WTC11 (cell line): ENCODE data around the gene LARP4B. TPM values are rescaled to one million over a fixed set of nuclear protein-coding genes. Genes with fewer than 3 reads are reported as not detected.
A peak's percentile ranks its signal among the peaks of the same experiment; 100 is the strongest.

Experiments used
- ATAC-seq: fragments of 200-7000 bp; cut with Tn5 transposase; 2 replicates; pipeline ENCODE4 v1.10.0; 2021; ENCODE audit warnings: mild to moderate bottlenecking, moderate library complexity
- CTCF ChIA-PET: fragments of 300-600 bp; sonication (Branson Sonifier 250); formaldehyde crosslinking; loops from one replicate; lab custom pipeline; 2021; ENCODE audit warnings: antibody characterized with exemption; lab: Charles Lee
- POLR2A ChIA-PET: fragments of 350-600 bp; sonication (Branson Sonifier 250); formaldehyde crosslinking; loops from one replicate; lab custom pipeline; 2021; ENCODE audit warnings: antibody characterized with exemption; lab: Charles Lee
- DNase-seq: peaks from one replicate; pipeline ENCODE4 v3.0.0; 2021; ENCODE audit warnings: low spot score
- H3K27ac Mint-ChIP-seq: 2 replicates; pipeline ENCODE4 v1.8.0; 2021; ENCODE audit warnings: mixed read lengths
- H3K27me3 Mint-ChIP-seq: 2 replicates; pipeline ENCODE4 v1.8.0; 2021; ENCODE audit warnings: low read depth, mild to moderate bottlenecking, moderate library complexity, mixed read lengths
- H3K36me3 Mint-ChIP-seq: 2 replicates; pipeline ENCODE4 v1.8.0; 2021; ENCODE audit warnings: mixed read lengths
- H3K4me1 Mint-ChIP-seq: 2 replicates; pipeline ENCODE4 v1.8.0; 2022; ENCODE audit warnings: mixed read lengths
- H3K4me3 Mint-ChIP-seq: 2 replicates; pipeline ENCODE4 v1.8.0; 2021; ENCODE audit warnings: mild to moderate bottlenecking, moderate library complexity, mixed read lengths
- H3K9me3 Mint-ChIP-seq: 2 replicates; pipeline ENCODE4 v1.8.0; 2021; ENCODE audit warnings: mixed read lengths
- ATF3 ChIP-seq: sonication (generic); formaldehyde crosslinking; conservative IDR thresholded peaks from 2 replicates; pipeline ENCODE4 v1.8.1; 2022; ENCODE audit warnings: mild to moderate bottlenecking, missing genetic modification reagents
- CDX4 ChIP-seq: fragments of 250-450 bp; sonication (Bioruptor Pico); IDR thresholded peaks from 2 replicates; pipeline ENCODE4 v1.9.0; 2021; ENCODE audit warnings: moderate library complexity, mild to moderate bottlenecking, inconsistent platforms, borderline replicate concordance
- ELF4 ChIP-seq: sonication (generic); formaldehyde crosslinking; IDR thresholded peaks from 2 replicates; pipeline ENCODE4 v1.8.1; 2022; ENCODE audit warnings: low read depth, mild to moderate bottlenecking, moderate library complexity, missing genetic modification reagents
- FOXP1 ChIP-seq: sonication (generic); formaldehyde crosslinking; IDR thresholded peaks from 2 replicates; pipeline ENCODE4 v1.8.0; 2022; ENCODE audit warnings: missing genetic modification reagents, mild to moderate bottlenecking, moderate library complexity, borderline replicate concordance
- JUN ChIP-seq: sonication (generic); formaldehyde crosslinking; IDR thresholded peaks from 2 replicates; pipeline ENCODE4 v1.8.0; 2023; ENCODE audit warnings: mild to moderate bottlenecking, missing genetic modification reagents
- MXD4 ChIP-seq: fragments of 250-450 bp; sonication (Bioruptor Pico); IDR thresholded peaks from 2 replicates; pipeline ENCODE4 v1.8.0; 2021; ENCODE audit warnings: mild to moderate bottlenecking, moderate library complexity, borderline replicate concordance
- NR1H2 ChIP-seq: sonication (generic); formaldehyde crosslinking; IDR thresholded peaks from 2 replicates; pipeline ENCODE4 v1.9.0; 2021; ENCODE audit warnings: mild to moderate bottlenecking, moderate library complexity, missing genetic modification reagents
- RELA ChIP-seq: sonication (generic); formaldehyde crosslinking; IDR thresholded peaks from 2 replicates; pipeline ENCODE4 v1.8.1; 2022; ENCODE audit warnings: missing genetic modification reagents, mild to moderate bottlenecking, borderline replicate concordance
- SMAD4 ChIP-seq: sonication (generic); formaldehyde crosslinking; IDR thresholded peaks from 2 replicates; pipeline ENCODE4 v1.8.0; 2022; ENCODE audit warnings: mild to moderate bottlenecking, missing genetic modification reagents
- SP1 ChIP-seq: sonication (generic); formaldehyde crosslinking; conservative IDR thresholded peaks from 2 replicates; pipeline ENCODE4 v1.8.1; 2022; ENCODE audit warnings: missing genetic modification reagents
- STAT6 ChIP-seq: sonication (generic); formaldehyde crosslinking; conservative IDR thresholded peaks from 2 replicates; pipeline ENCODE4 v1.8.1; 2023; ENCODE audit warnings: mild to moderate bottlenecking, low read depth, missing genetic modification reagents, moderate library complexity
- TCF7 ChIP-seq: sonication (generic); formaldehyde crosslinking; IDR thresholded peaks from 2 replicates; pipeline ENCODE4 v1.8.0; 2022; ENCODE audit warnings: mild to moderate bottlenecking, low read depth, missing genetic modification reagents, moderate library complexity
- ZNF121 ChIP-seq: sonication (generic); formaldehyde crosslinking; IDR thresholded peaks from 2 replicates; pipeline ENCODE4 v1.8.0; 2023; ENCODE audit warnings: missing genetic modification reagents
- ZNF423 ChIP-seq: fragments of 250-450 bp; sonication (Bioruptor Pico); IDR thresholded peaks from 2 replicates; pipeline ENCODE4 v2.1.2; 2022; ENCODE audit warnings: mild to moderate bottlenecking, moderate library complexity
- ZNF532 ChIP-seq: fragments of 250-450 bp; sonication (Bioruptor Pico); IDR thresholded peaks from 2 replicates; pipeline ENCODE4 v1.9.0; 2021; ENCODE audit warnings: mild to moderate bottlenecking, borderline replicate concordance
- ZNF671 ChIP-seq: fragments of 250-450 bp; sonication (Bioruptor Pico); IDR thresholded peaks from 2 replicates; pipeline ENCODE4 v1.8.0; 2021; ENCODE audit warnings: mild to moderate bottlenecking
- ZSCAN18 ChIP-seq: fragments of 250-450 bp; sonication (Bioruptor Pico); IDR thresholded peaks from 2 replicates; pipeline ENCODE4 v2.1.2; 2022; ENCODE audit warnings: mild to moderate bottlenecking, moderate library complexity
- total RNA-seq: library from RNA; stranded (reverse); gene quantifications from 3 replicates; pipeline ENCODE4 v1.2.3, GENCODE V29; 2021
- TF ChIP-seq, protein P1 (sequence below): sonication (generic); formaldehyde crosslinking; IDR thresholded peaks from 2 replicates; pipeline ENCODE4 v1.8.1; 2023; ENCODE audit warnings: mild to moderate bottlenecking, missing genetic modification reagents, moderate library complexity
- TF ChIP-seq, protein P2 (sequence below): sonication (generic); formaldehyde crosslinking; IDR thresholded peaks from 2 replicates; pipeline ENCODE4 v1.8.0; 2022; ENCODE audit warnings: mild to moderate bottlenecking, missing genetic modification reagents
- TF ChIP-seq, protein P3 (sequence below): sonication (generic); formaldehyde crosslinking; IDR thresholded peaks from 2 replicates; pipeline ENCODE4 v1.8.1; 2022; ENCODE audit warnings: low read depth, mild to moderate bottlenecking, moderate library complexity, missing genetic modification reagents, borderline replicate concordance
- TF ChIP-seq, protein P4 (sequence below): sonication (generic); formaldehyde crosslinking; IDR thresholded peaks from 2 replicates; pipeline ENCODE4 v1.8.1; 2022; ENCODE audit warnings: low read depth, missing genetic modification reagents, borderline replicate concordance

Gene LARP4B
- total RNA-seq, 1 experiment from 2014 or later = 87.1 TPM

- TF ChIP-seq RELA (CRISPR knock-in tag) = no peak
- TF ChIP-seq, protein P1, sequence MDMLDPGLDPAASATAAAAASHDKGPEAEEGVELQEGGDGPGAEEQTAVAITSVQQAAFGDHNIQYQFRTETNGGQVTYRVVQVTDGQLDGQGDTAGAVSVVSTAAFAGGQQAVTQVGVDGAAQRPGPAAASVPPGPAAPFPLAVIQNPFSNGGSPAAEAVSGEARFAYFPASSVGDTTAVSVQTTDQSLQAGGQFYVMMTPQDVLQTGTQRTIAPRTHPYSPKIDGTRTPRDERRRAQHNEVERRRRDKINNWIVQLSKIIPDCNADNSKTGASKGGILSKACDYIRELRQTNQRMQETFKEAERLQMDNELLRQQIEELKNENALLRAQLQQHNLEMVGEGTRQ (CRISPR knock-in tag) = no peak
- no peak for TF ChIP-seq SP1 (CRISPR knock-in tag)
- TF ChIP-seq JUN (CRISPR knock-in tag) = no peak
Measured at GRCh38 chr10:816091-816477, 115.4 kb downstream of the LARP4B start (continued).

GRCh38 chr10:815338-816090 is 116.0 kb downstream of the LARP4B start:
- ChIA-PET CTCF (interaction anchor here (0.9 to 2.1 kb wide), 11 partner anchors 8 to 442 kb away, joined by 3 to 9 read pairs (median 3); partner anchors contain the start of gene IDI1), POLR2A (no interaction called here)
- Mint-ChIP-seq H3K27ac (peak overlapping the region; percentile 45; the same call in 1 of the 2 replicates), H3K27me3 (no peaks in the 10 kb centered on the region), H3K4me1 (no peaks in the 10 kb centered on the region), H3K9me3 (no peaks in the 10 kb centered on the region), H3K4me3 (no peak overlapping the region), H3K36me3 (peaks cover 73% of the 10 kb centered on the region)
- TF ChIP-seq STAT6 (CRISPR knock-in tag) (no peak), ELF4 (no peak), ZNF423 (CRISPR knock-in tag) (no peak), MXD4 (CRISPR knock-in tag) (no peak), ZNF532 (CRISPR knock-in tag) (no peak), ZNF121 (no peak), SMAD4 (no peak), ZSCAN18 (CRISPR knock-in tag) (no peak), FOXP1 (CRISPR knock-in tag) (no peak), ZNF671 (no peak), TCF7 (no peak), ATF3 (CRISPR knock-in tag) (no peak), NR1H2 (CRISPR knock-in tag) (no peak), CDX4 (CRISPR knock-in tag) (no peak)
- TF ChIP-seq, protein P2, sequence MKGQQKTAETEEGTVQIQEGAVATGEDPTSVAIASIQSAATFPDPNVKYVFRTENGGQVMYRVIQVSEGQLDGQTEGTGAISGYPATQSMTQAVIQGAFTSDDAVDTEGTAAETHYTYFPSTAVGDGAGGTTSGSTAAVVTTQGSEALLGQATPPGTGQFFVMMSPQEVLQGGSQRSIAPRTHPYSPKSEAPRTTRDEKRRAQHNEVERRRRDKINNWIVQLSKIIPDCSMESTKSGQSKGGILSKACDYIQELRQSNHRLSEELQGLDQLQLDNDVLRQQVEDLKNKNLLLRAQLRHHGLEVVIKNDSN (CRISPR knock-in tag) = no peak
- TF ChIP-seq, protein P3, sequence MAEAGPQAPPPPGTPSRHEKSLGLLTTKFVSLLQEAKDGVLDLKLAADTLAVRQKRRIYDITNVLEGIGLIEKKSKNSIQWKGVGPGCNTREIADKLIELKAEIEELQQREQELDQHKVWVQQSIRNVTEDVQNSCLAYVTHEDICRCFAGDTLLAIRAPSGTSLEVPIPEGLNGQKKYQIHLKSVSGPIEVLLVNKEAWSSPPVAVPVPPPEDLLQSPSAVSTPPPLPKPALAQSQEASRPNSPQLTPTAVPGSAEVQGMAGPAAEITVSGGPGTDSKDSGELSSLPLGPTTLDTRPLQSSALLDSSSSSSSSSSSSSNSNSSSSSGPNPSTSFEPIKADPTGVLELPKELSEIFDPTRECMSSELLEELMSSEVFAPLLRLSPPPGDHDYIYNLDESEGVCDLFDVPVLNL (CRISPR knock-in tag) = no peak
- TF ChIP-seq, protein P4, sequence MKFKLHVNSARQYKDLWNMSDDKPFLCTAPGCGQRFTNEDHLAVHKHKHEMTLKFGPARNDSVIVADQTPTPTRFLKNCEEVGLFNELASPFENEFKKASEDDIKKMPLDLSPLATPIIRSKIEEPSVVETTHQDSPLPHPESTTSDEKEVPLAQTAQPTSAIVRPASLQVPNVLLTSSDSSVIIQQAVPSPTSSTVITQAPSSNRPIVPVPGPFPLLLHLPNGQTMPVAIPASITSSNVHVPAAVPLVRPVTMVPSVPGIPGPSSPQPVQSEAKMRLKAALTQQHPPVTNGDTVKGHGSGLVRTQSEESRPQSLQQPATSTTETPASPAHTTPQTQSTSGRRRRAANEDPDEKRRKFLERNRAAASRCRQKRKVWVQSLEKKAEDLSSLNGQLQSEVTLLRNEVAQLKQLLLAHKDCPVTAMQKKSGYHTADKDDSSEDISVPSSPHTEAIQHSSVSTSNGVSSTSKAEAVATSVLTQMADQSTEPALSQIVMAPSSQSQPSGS (CRISPR knock-in tag) = no peak
- ATAC-seq (peak; percentile 75), DNase-seq (no peak)
